BJ (cell line): ENCODE measurements around the gene EIF4E1B. TPM values are rescaled to one million over a fixed set of nuclear protein-coding genes. Genes with fewer than 3 reads are reported as not detected.

Experiments
- CTCF ChIA-PET: fragments of 350-600 bp; formaldehyde crosslinking; extraction: SDS; loops from one replicate; lab custom pipeline; 2021; ENCODE audit warnings: antibody characterized with exemption, inconsistent platforms; lab: Yijun Ruan, JAX
- POLR2A ChIA-PET: fragments of 300-600 bp; sonication (Branson Sonifier 250); formaldehyde crosslinking; extraction: SDS; loops from one replicate; lab custom pipeline; 2021; ENCODE audit warnings: antibody characterized with exemption; lab: Charles Lee
- DNase-seq: peaks from one replicate; pipeline ENCODE4 v3.0.0-alpha.2; 2011; ENCODE audit warnings: low read depth
- H3K27me3 ChIP-seq: 2 replicates; pipeline ENCODE4 v1.6.0; 2011; ENCODE audit warnings: low read length; ENCODE audit not compliant: control insufficient read depth, insufficient read depth
- H3K36me3 ChIP-seq: 2 replicates; pipeline ENCODE4 v1.5.1; 2011; ENCODE audit warnings: low read length; ENCODE audit not compliant: control insufficient read depth, insufficient read depth
- H3K4me3 ChIP-seq: 2 replicates; pipeline ENCODE4 v1.5.1; 2011; ENCODE audit warnings: low read depth, mild to moderate bottlenecking, control low read depth, low read length
- CTCF ChIP-seq: IDR thresholded peaks from 2 replicates; pipeline ENCODE4 v1.5.1; 2011; ENCODE audit warnings: low read depth, mild to moderate bottlenecking, control low read depth, inconsistent platforms, low read length, moderate library complexity; ENCODE audit not compliant: insufficient read depth
- polyA plus RNA-seq: library from polyadenylated mRNA; depleted of rRNA; stranded (reverse); fragments of >200 nt; gene quantifications from 2 replicates; pipeline ENCODE4 v1.2.3, GENCODE V29; 2011

Gene EIF4E1B
- polyA plus RNA-seq, 1 experiment = not detected

- TF ChIP-seq CTCF = no peak
- DNase-seq = no peak
- CTCF ChIA-PET = interaction anchor here (1.2 kb wide), 1 partner anchor 45 kb away, joined by 3 read pairs; no protein-coding TSS in a partner anchor
- POLR2A ChIA-PET = no interaction called here
- Histone ChIP-seq H3K27me3 (peaks cover 27% of the 10 kb centered on the region), H3K36me3 (no peaks in the 10 kb centered on the region), H3K4me3 (no peak overlapping the region)
Measured at GRCh38 chr5:176618783-176619182, 11.7 kb upstream of the EIF4E1B start.

GRCh38 chr5:176619203-176619568, 11.3 kb upstream of the EIF4E1B start:
- Histone ChIP-seq H3K4me3 (no peak overlapping the region), H3K27me3 (peaks cover 27% of the 10 kb centered on the region), H3K36me3 (no peaks in the 10 kb centered on the region)
- CTCF ChIA-PET = interaction anchor here (1.2 kb wide), 1 partner anchor 46 kb away, joined by 3 read pairs; no protein-coding TSS in a partner anchor
- POLR2A ChIA-PET = no interaction called here
- DNase-seq = peak; percentile 14
- peak; percentile 54 for TF ChIP-seq CTCF

- DNase-seq = no peak
- Histone ChIP-seq H3K27me3 (peaks cover 27% of the 10 kb centered on the region), H3K4me3 (no peak overlapping the region), H3K36me3 (no peaks in the 10 kb centered on the region)
- TF ChIP-seq CTCF = no peak
- ChIA-PET POLR2A (no interaction called here), CTCF (interaction anchor here (0.8 to 1.2 kb wide), 2 partner anchors 9 to 46 kb away, joined by 3 read pairs; no protein-coding TSS in a partner anchor)
Measured at GRCh38 chr5:176619569-176620332, 10.7 kb upstream of the EIF4E1B start.

GRCh38 chr5:176620333-176620981, 10.0 kb upstream of the EIF4E1B start:
- Histone ChIP-seq H3K27me3 (peaks cover 30% of the 10 kb centered on the region), H3K36me3 (no peaks in the 10 kb centered on the region), H3K4me3 (peak overlapping the region; percentile 14)
- no peak for TF ChIP-seq CTCF
- CTCF ChIA-PET = interaction anchor here (0.8 to 2.2 kb wide), 2 partner anchors 9 to 48 kb away, joined by 3 to 13 read pairs; no protein-coding TSS in a partner anchor
- POLR2A ChIA-PET = no interaction called here
- DNase-seq = no peak

- Histone ChIP-seq H3K36me3 (no peaks in the 10 kb centered on the region), H3K27me3 (peaks cover 38% of the 10 kb centered on the region), H3K4me3 (no peak overlapping the region)
- no peak for TF ChIP-seq CTCF
- ChIA-PET CTCF (interaction anchor here (0.6 to 2.2 kb wide), 7 partner anchors 9 to 240 kb away, joined by 3 to 13 read pairs (median 4); partner anchors contain the start of genes EIF4E1B and SNCB), POLR2A (no interaction called here)
- DNase-seq = no peak
Measured at GRCh38 chr5:176621661-176622079, 8.8 kb upstream of the EIF4E1B start.
